MM.1S (cell line): ENCODE measurements around the gene NPAT.

Experiments used
- EZH2 ChIP-seq: fragments of 300-600 bp; sonication (generic); optimal IDR thresholded peaks from 2 replicates; pipeline ENCODE3; 2017; ENCODE audit warnings: low read depth, mild to moderate bottlenecking, antibody characterized with exemption, low read length, mixed read lengths
- TF ChIP-seq, protein P1 (sequence below): fragments of 300-600 bp; sonication (generic); IDR thresholded peaks from 2 replicates; pipeline ENCODE4 v1.5.1; 2016; ENCODE audit warnings: antibody characterized with exemption, low read length, mixed read lengths

DNA sequence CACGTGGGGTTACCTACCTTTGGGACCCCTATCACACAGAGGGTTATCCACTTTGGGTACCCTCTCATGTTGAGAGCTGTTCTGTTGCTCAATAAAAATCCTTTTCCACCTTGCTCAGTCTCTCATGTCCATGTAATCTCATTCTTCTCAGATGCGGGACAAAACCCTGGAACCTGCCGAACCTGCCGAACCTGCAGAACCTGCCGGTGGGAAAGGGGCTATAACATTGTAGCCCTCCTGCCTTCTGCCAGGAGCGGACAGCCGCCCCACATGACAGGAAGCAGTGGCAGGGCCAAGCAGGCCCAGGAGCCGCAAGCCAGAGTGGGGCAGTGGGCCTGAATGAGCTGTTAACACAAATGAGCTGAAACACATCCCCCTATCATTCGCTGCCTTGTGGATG is 18.1 kb downstream of the NPAT start:
- TF ChIP-seq, protein P1, sequence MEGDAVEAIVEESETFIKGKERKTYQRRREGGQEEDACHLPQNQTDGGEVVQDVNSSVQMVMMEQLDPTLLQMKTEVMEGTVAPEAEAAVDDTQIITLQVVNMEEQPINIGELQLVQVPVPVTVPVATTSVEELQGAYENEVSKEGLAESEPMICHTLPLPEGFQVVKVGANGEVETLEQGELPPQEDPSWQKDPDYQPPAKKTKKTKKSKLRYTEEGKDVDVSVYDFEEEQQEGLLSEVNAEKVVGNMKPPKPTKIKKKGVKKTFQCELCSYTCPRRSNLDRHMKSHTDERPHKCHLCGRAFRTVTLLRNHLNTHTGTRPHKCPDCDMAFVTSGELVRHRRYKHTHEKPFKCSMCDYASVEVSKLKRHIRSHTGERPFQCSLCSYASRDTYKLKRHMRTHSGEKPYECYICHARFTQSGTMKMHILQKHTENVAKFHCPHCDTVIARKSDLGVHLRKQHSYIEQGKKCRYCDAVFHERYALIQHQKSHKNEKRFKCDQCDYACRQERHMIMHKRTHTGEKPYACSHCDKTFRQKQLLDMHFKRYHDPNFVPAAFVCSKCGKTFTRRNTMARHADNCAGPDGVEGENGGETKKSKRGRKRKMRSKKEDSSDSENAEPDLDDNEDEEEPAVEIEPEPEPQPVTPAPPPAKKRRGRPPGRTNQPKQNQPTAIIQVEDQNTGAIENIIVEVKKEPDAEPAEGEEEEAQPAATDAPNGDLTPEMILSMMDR, result no peak
- TF ChIP-seq EZH2, result no peak
